GM19452 (cell line): ENCODE measurements around the gene ZCCHC9.

ENCODE experiments used
- ATAC-seq: cut with Tn5 transposase; IDR thresholded peaks from one replicate; pipeline ENCODE4 v1.9.1; 2021; ENCODE audit not compliant: unreplicated experiment

Gene ZCCHC9

GRCh38 chr5:81355291-81356251 lies 54.2 kb downstream of the ZCCHC9 start:
- no peak for ATAC-seq

GRCh38 chr5:81359108-81359507 lies 57.7 kb downstream of the ZCCHC9 start:
- no peak for ATAC-seq

- ATAC-seq = no peak
Measured at GRCh38 chr5:81359881-81360280, 58.5 kb downstream of the ZCCHC9 start.

- no peak for ATAC-seq
Measured at GRCh38 chr5:81360640-81361039, 59.3 kb downstream of the ZCCHC9 start.

- ATAC-seq = no peak
Measured at GRCh38 chr5:81361600-81361999, 60.2 kb downstream of the ZCCHC9 start.
